ENCODE measurements around the gene COA1.
"Not testable (repeated sequence)": the region's sequence is repeated elsewhere in the genome, so short reads cannot be mapped to it uniquely, and the experiment has no call there.

The COA1 gene

DNA sequence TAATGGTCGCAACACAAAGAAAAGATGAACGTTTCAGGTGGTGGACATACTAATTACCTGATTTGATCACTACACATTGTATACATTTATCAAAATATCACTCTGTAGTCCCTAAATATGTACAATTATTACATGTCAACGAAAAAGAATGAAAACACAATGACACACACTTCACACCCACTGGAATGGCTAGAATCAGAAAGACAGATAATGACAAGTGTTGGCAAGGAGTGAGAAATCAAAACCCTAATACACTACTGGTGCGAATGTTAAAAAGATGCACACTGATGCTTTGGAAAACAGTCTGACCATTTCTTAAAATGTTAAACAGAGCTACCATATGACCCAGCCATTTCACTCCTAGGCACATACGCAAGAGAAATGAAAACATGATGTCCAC is 2.3 kb downstream of the COA1 start:
- DNase-seq (ENCODE audit: low read depth in 2 of 2): no peak

DNA sequence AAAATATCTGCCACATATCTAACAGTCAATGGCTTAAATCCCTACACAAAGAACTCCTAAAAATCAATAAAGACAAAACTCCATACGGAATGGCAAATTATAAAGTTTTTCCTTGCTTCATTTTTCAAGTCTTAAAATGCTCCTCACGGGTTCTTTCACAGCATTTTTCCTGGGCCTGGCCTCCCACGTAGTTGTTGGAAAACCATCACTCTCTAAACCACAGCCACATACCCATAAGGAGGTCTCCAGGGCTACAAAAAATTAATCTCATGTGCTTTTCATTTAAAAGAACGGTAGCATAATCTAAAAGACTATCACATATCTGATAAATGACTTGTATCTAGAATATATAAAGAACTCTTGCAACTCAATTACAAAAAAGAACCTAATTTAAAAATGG is 2.9 kb downstream of the COA1 start:
- no peak for DNase-seq (ENCODE audit: low read depth in 2 of 2)

DNA sequence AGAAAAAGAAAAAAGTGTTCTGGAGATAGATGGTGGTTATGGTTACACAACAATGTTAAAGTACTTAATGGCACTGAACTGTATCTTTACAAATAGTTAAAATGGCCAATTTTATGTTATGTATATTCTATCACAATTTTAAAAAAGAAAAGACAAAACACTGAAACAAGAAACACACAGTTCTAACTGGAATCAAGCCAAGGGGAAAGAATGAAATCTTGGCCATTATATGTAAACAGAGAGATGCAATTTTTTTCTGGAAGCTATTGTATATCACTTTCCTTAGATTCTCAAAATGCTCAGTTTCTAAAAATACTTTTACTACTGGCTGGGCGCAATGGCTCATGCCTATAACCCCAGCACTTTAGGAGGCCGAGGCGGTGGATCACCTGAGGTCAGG is 4.1 kb downstream of the COA1 start:
- DNase-seq (ENCODE audit: low read depth in 2 of 2): no peak

- no peak for DNase-seq (ENCODE audit: low read depth in 2 of 2)
Observed at GRCh38 chr7:43723007-43723341, 6.3 kb downstream of the COA1 start.

DNA sequence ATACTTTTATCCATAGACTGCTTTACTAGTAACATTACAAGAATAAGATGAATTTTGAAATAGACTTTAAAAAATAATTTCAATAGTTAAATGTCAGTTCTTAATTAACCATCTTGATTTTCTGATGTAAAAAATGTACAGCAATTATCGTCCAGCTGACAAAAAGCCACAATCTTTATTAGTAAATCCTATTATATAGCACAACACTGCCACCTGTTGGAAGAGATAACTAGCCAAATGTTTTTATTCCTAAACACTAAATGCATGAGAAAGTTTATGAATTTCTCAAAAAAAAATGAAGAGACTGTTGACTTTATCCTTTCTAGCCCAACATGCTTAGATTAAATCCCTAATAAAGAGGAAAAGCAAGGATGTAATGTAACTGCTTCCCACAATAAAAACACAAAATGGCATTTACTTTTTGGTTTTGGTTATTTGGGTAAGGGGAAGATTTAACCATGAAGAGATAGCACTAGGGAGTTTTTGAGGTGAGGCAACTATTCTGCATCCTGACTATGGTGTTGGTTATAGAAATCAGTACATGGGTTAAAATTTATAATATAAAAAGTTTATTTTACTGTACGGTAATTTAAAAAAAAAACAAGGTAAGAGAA is 8.0 kb downstream of the COA1 start:
- DNase-seq (ENCODE audit: low read depth in 2 of 2): no peak

- DNase-seq (ENCODE audit: low read depth in 2 of 2): no peak
Observed at GRCh38 chr7:43716598-43716997, 12.7 kb downstream of the COA1 start.

DNA sequence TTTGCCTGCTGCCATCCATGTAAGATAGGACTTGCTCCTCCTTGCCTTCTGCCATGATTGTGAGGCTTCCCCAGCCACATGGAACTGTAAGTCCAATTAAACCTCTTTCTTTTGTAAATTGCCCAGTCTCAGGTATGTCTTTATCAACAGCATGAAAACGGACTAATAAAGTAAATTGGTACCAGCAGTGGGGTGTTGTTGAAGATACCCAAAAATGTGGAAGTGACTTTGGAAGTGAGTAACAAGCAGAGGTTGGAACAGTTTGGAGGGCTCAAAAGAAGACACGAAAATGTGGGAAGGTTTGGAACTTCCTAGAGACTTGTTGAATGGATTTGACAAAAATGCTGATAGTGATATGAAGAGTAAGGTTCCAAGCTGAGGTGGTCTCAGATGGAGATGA is 13.4 kb downstream of the COA1 start:
- DNase-seq (ENCODE audit: low read depth in 2 of 2): not testable (repeated sequence)

GRCh38 chr7:43711503-43711902 is 17.8 kb downstream of the COA1 start:
- DNase-seq (ENCODE audit: low read depth in 2 of 2): no peak

DNA sequence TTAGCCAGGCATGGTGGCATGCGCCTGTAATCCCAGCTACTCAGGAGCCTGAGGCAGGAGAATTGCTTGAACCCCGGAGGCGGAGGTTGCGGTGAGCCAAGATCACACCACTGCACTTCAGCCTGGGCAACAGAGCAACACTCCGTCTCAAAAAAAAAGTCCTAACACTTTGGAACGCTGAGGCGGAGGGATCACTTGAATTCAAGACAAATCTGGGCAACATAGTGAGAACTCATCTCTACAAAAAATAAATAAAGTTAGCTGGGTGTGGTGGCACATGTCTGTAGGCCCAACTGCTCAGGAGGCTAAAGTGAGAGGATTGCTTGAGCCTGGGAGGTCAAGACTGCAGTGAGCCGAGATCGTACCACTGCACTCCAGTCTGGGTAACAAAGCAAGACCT is 21.3 kb downstream of the COA1 start:
- not testable (repeated sequence) for DNase-seq (ENCODE audit: low read depth in 2 of 2)

GRCh38 chr7:43703573-43703972 is 25.8 kb downstream of the COA1 start:
- no peak for DNase-seq (ENCODE audit: low read depth in 2 of 2)

- no peak for DNase-seq (ENCODE audit: low read depth in 2 of 2)
Observed at GRCh38 chr7:43702974-43703373, 26.3 kb downstream of the COA1 start.

DNA sequence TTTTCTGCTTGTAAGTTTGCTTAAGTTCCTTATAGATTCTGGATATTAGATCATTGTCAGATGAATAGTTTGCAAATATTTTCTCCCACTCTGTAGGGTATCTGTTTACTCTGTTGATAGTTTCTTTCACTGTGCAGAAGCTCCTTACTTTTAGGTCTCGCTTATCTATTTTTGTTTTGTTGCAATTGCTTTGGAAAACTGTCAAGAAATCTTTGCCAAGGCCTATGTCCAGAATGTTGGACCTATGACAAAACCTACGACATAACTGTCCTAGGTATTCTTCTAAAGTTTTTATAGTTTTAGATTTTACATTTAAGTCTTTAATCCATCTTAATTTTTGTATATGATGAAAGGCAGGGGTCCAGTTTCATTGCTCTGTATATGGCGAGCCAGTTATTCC is 27.4 kb downstream of the COA1 start:
- DNase-seq (ENCODE audit: low read depth in 2 of 2): no peak

DNA sequence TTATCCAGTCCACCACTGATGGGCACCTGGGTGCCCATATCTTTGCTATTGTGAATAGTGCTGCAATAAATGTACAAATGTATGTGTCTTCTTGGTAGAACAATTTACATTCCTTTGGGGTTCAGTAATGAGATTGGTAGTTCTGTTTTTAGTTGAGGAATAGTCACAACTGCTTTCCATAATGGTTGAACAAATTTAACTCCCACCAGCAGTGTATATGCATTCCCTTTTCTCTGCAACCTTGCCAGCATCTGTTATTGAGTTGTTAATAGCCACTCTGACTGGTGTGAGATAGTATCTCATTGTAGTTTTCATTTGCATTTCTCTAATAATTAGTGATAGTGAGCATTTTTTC is 27.8 kb downstream of the COA1 start:
- no peak for DNase-seq (ENCODE audit: low read depth in 2 of 2)

GRCh38 chr7:43700646-43701499 is 28.4 kb downstream of the COA1 start:
- no peak for DNase-seq (ENCODE audit: low read depth in 2 of 2)

GRCh38 chr7:43700059-43700501 is 29.2 kb downstream of the COA1 start:
- no peak for DNase-seq (ENCODE audit: low read depth in 2 of 2)

- DNase-seq (ENCODE audit: low read depth in 2 of 2): no peak
Observed at GRCh38 chr7:43698460-43699255, 30.7 kb downstream of the COA1 start.

- no peak for DNase-seq (ENCODE audit: low read depth in 2 of 2)
Observed at GRCh38 chr7:43697690-43698089, 31.6 kb downstream of the COA1 start.

- no peak for DNase-seq (ENCODE audit: low read depth in 2 of 2)
Observed at GRCh38 chr7:43695365-43695764, 34.0 kb downstream of the COA1 start.

DNA sequence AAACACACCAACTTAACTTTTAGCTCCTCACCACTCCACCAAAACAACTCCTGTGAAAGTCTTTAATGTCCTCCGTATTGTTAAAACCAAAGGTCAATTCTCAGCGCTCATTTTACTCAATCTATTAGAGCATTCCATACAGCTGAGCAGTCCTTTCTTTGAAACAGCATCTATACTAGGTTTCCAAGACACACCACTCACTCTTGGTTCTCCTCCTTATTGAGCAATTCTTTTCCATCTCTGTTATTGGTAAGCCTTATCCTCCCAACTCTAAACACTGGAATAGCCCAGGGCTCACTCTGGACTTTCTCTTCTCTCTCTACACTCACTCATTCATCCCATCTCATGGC is 34.9 kb downstream of the COA1 start:
- no peak for DNase-seq (ENCODE audit: low read depth in 2 of 2)

DNA sequence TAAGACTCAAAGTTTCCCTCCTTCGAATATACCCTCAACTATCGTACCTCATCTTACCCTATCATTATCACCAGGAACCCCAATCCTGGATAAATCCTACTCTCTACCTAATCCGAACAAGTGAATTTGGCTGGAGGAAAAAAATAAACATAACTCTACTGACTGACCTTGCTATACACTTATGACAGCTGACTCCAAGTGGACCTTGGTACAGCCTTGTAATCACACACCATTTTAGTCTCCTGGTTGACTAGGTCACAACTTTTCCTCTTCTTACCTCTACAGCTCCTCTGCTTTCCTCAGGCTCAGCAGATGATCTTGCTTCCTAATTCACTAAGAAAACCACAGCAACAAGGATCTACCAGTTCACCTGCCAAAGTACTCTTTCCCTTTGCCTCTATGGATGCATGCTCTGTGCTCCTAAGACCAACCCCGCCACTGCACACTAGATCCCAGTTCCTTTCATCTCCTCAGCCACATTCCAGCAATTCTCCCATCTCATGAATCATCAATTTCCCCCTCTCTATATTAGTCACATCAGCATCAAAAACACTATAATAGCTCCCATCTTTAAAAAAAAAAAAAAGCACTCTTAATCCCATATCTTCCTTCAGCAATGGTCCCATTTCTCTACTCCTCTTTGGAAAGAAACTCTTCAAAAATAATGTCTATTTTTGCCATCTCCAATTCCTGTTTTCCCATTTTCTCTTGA is 35.5 kb downstream of the COA1 start:
- DNase-seq (ENCODE audit: low read depth in 2 of 2): no peak

DNA sequence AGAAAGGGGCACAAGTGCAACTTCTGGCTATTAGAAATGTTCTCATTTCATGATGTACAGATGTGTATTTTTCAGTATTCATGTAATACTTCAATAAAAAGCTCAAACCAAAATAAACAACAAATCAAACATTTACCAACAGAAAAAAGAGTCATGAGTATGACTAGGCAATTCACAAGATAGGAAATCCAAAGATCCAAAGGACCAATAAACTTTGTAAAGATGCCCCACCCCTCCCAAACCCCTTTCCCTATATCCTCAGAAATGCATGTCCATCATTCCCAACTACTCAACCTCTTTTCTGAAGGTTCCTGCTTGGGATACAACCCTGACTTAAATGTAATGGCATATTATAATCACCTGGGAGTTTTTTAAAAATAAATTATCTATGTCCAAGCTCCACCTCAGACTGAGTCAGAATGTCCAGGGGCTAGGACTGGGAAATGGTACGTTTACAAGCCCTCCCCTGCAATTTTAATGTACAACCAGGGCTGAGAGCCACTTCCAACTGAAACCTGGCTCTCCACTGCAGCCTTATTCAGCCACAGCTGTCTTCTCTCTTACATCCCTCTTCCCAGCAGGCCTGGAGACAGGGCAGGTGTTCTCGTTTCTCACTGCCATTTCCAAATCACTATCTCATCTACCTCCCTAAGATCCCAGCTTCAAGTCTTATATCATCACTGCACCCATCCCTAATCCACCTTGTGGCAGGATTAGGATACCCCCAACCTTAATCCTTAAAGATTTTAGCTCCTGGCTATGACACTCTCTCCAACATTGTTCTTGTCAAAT is 36.5 kb downstream of the COA1 start:
- DNase-seq (ENCODE audit: low read depth in 2 of 2): no peak

GRCh38 chr7:43691611-43692010 is 37.7 kb downstream of the COA1 start:
- no peak for DNase-seq (ENCODE audit: low read depth in 2 of 2)
